Activated CD8-positive, alpha-beta memory T cell treated with anti-CD3 and anti-CD28 coated beads, Interleukin-2, amount 50 U/mL, for 4 hours (primary cell): ENCODE results near the gene RARA.
A peak's percentile ranks its signal among the peaks of the same experiment; 100 is the strongest.

ENCODE experiments used
- DNase-seq: peaks from one replicate; pipeline ENCODE4 v3.0.0-alpha.2; 2020

Gene RARA

GRCh38 chr17:40347319-40348135 lies 38.5 kb downstream of the RARA start:
- no peak for DNase-seq

- no peak for DNase-seq
These were observed 39.1 kb downstream of the RARA start for GRCh38 chr17:40348136-40348504.

GRCh38 chr17:40348562-40349476 lies 39.8 kb downstream of the RARA start:
- DNase-seq = no peak

DNA sequence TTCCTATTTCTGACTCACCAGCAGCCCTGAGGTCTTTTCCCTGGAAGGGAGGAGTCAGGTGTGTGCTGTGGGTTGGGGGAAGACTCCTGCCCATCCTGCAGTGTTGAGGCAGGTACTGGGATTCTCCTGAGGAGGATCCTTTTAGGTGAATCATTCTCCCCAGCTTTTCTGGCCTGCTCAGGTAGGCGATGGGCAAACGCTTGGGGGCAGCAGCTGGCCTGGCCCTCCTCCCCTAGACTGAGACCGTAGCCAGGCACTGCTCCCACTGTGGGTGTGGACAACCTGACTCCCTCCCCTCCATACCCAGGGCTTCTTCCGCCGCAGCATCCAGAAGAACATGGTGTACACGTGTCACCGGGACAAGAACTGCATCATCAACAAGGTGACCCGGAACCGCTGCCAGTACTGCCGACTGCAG lies 40.5 kb downstream of the RARA start:
- no peak for DNase-seq

GRCh38 chr17:40349895-40350688 lies 41.1 kb downstream of the RARA start:
- DNase-seq = no peak

- no peak for DNase-seq
These were observed 41.8 kb downstream of the RARA start for GRCh38 chr17:40350689-40351358.

- DNase-seq = no peak
These were observed 42.6 kb downstream of the RARA start for GRCh38 chr17:40351359-40352236.

DNA sequence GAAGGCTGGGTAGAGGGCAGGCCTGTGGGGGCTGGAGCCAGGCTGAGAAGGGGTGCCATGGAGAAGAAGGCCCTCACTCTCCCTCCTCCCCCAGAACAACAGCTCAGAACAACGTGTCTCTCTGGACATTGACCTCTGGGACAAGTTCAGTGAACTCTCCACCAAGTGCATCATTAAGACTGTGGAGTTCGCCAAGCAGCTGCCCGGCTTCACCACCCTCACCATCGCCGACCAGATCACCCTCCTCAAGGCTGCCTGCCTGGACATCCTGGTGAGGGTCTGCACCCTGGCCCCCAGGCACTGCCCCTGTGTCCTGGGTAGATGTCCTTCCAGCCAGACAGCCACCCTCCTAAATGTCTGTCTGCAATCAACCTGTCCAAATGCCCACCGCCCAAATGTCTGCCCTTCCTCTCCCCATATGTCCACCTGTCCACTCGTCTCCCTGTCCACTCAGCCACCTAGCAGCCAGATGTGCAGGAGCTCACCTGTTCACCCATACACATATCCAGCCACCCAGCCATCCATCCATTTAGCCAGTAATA lies 43.3 kb downstream of the RARA start:
- no peak for DNase-seq

DNA sequence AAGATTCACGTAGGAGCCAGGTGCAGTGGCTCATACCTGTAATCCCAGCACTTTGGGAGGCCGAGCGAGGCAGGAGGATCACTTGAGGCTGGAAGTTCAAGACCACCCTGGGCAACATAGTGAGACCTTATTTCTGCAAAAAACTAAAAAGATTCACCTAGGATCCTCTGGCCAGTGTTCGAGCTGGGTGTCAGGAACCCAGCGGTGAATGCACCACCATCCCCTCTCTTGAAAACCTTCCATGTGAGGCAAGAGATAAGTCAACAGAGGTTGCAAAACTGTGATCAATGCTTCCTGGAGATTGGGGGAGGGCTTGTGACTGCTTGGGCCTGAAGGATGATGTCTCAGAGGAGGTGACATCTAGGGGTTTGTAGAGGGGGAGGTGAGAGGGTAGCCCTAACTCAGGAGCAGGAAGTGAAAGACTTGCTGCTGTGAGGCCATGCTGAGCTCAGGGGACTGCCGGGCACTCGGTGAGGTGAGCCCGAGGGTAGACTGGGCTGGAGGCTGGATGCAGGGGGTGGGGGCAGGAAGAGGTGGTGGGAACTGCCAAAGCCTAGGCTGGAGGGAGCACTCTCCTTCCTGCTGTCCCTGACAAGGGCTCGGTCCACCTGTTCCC lies 43.9 kb downstream of the RARA start:
- DNase-seq = no peak

- no peak for DNase-seq
These were observed 45.5 kb downstream of the RARA start for GRCh38 chr17:40354221-40355122.

DNA sequence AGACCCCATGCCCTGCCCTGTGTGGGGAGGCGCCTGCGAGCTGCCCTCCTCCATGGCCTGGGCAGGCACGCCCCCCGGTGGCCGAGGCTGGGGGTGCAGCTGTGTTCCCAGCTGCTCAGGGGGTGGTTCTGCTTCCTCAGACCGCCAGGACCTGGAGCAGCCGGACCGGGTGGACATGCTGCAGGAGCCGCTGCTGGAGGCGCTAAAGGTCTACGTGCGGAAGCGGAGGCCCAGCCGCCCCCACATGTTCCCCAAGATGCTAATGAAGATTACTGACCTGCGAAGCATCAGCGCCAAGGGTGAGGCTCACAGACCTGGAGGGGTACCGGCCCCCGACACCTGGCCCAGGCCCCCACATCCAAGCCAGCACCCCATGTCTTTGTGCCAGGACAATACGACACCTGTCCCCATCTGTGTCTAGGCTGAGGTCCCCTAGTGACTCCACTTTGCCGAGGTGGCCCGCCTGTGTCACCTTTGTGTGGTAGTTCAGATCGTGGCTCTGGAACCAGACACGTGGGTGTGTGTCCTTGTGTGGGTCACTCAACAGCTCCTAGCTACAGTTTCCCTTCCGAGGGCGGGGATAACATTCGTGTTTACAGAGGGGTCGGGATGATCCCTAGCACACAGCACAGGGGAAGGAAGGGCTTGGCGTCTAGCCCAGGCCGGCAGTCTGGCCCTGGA lies 46.3 kb downstream of the RARA start:
- DNase-seq = peak; percentile 83

DNA sequence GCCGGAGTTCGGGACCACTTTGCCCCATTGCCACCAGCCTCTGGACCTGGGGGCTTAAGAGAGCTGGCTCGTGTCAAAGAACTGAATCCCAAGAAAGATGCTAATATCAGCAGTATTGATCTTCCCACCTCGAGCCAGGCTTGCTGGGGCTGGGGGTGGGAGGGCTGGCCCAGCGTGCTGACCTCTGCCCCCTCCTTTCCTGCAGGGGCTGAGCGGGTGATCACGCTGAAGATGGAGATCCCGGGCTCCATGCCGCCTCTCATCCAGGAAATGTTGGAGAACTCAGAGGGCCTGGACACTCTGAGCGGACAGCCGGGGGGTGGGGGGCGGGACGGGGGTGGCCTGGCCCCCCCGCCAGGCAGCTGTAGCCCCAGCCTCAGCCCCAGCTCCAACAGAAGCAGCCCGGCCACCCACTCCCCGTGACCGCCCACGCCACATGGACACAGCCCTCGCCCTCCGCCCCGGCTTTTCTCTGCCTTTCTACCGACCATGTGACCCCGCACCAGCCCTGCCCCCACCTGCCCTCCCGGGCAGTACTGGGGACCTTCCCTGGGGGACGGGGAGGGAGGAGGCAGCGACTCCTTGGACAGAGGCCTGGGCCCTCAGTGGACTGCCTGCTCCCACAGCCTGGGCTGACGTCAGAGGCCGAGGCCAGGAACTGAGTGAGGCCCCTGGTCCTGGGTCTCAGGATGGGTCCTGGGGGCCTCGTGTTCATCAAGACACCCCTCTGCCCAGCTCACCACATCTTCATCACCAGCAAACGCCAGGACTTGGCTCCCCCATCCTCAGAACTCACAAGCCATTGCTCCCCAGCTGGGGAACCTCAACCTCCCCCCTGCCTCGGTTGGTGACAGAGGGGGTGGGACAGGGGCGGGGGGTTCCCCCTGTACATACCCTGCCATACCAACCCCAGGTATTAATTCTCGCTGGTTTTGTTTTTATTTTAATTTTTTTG lies 47.1 kb downstream of the RARA start:
- DNase-seq = no peak

DNA sequence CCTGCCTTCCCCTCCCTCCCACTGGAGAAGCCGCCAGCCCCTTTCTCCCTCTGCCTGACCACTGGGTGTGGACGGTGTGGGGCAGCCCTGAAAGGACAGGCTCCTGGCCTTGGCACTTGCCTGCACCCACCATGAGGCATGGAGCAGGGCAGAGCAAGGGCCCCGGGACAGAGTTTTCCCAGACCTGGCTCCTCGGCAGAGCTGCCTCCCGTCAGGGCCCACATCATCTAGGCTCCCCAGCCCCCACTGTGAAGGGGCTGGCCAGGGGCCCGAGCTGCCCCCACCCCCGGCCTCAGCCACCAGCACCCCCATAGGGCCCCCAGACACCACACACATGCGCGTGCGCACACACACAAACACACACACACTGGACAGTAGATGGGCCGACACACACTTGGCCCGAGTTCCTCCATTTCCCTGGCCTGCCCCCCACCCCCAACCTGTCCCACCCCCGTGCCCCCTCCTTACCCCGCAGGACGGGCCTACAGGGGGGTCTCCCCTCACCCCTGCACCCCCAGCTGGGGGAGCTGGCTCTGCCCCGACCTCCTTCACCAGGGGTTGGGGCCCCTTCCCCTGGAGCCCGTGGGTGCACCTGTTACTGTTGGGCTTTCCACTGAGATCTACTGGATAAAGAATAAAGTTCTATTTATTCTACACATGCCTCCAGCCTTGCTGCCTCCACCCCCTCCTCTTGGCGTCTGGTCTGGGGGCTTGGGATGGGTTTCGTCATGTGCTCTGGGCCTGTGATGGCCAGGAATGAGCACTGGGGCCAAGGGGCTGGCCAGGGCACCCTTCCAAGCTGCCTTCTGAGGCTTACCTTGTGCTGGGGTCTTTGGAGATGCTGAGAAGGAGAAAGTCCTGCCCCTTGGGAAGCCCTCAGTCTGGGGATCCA lies 48.3 kb downstream of the RARA start:
- no peak for DNase-seq

GRCh38 chr17:40358323-40359038 lies 49.5 kb downstream of the RARA start:
- DNase-seq = peak; percentile 94

- DNase-seq = no peak
These were observed 51.1 kb downstream of the RARA start for GRCh38 chr17:40360091-40360490.
